Adipose tissue (tissue), 3 donors: Measurements from ENCODE around the gene NCK2. TPM values are rescaled to one million over a fixed set of nuclear protein-coding genes. Genes with fewer than 3 reads are reported as not detected.
"Not testable (repeated sequence)": the region's sequence is repeated elsewhere in the genome, so short reads cannot be mapped to it uniquely, and the experiment has no call there.

Experiments
- H3K27ac ChIP-seq: one replicate; pipeline ENCODE4 v1.5.1; 2013; ENCODE audit warnings: low read depth, low read length
- WGBS, 3 donors: extraction: QIAGEN DNeasy Blood & Tissue Kit; methylation state at CpG; one replicate each; pipeline ENCODE4 v1.1.7; 2013; 5-methylcytosine and 5-hydroxymethylcytosine counted together
- polyA plus RNA-seq, 3 donors: library from polyadenylated mRNA; stranded (reverse); fragments of 200-250 nt; gene quantifications; one replicate each; pipeline ENCODE4 v1.2.3, GENCODE V29; 2013
- donor health status: healthy with polysubstance abuse.
- donor health status: Bipolar disorder and iron deficiency.
- donor health status: healthy.

Gene NCK2
- polyA plus RNA-seq, 3 donors = 26.6 to 30.8 (median 27.2) TPM

DNA sequence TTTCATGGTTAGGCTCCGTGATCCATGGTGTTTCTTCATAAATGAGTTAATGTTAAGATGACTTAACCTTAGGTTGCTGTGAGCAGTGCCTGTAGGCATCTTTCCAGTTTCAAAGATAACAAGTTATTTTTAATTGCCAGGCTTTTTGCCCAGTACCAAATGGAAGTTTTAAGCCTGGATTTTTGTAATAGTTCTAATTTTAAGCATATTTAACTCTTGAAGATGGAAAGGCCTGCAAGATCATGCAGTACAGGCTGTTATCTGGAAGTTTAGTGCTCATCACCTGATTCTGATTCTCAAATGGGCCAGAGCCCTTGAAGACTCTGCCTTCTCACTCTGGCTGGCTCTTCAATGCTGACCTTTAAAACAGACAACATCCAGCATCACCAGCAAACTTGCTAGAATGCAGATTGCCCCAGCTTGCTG lies 141.3 kb downstream of the NCK2 start:
- 12 to 37% (median 30%) methylated on average over 1 of the region's 1 CpG for WGBS, 3 donors
- no peak overlapping the region for H3K27ac ChIP-seq

DNA sequence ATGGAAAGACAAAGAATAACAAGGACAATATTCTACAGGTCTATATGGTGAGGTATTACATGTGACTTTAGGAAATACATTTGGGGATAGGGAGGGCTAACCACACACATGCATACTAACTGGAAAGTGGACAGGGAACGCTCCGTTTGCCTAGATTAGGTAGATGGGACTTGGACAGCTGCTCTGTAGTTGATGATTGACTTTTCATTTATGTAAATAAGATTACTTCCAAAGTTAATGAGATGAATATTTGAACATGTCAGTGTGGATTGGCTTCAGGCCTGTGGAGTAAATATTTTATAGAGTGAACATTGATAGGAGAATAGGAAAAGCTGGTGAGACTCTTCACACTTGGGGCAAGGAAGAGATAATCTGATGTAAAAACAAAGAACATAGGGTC lies 142.0 kb downstream of the NCK2 start:
- 32 to 89% (median 86%) methylated on average over 2 of the region's 2 CpGs for WGBS, 3 donors

DNA sequence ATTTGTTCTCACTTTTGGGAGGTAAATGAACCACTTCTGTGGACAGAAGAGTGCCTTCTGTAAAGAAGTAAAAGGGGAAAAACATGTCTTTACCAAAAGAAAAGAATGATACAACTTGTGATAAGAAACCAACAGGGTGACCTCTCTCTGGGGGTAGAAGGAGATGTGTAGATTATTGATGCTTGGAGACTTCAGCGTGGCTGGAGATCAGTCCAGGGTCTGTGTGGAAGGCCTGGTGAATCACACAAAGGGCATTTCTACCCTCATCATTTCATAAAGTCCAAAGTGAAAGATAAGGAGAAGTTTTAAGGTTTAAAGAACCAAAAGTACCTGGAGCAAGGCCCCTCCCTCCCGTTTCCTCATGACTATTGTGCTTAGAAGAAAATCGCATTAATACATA lies 142.5 kb downstream of the NCK2 start:
- no peak overlapping the region for H3K27ac ChIP-seq
- WGBS, 3 donors = 64 to 89% (median 84%) methylated on average over 3 of the region's 3 CpGs

More for the DNA sequence above, 142.0 kb downstream of the NCK2 start:
- H3K27ac ChIP-seq = no peak overlapping the region

DNA sequence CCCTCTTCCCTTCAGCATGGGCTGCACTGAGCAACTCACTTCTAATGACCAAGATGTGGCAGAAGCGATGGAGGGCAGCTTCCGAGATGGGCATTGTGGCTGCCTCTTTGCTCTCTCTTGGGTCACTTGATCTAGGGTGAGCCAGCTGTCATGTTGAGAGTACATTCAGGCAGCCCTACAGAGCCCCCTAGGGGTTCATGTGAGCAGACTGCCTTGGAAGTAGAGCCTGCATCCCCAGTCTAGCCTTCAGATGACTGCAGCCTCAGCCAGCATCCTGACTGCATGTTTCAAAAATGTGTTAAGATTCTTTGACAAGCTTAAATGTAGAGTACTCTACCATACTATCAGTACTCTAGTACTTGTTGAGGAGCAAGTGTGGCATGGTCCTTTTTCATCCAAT lies 143.9 kb downstream of the NCK2 start:
- 97 to 100% (median 99%) methylated on average over 2 of the region's 2 CpGs for WGBS, 3 donors

DNA sequence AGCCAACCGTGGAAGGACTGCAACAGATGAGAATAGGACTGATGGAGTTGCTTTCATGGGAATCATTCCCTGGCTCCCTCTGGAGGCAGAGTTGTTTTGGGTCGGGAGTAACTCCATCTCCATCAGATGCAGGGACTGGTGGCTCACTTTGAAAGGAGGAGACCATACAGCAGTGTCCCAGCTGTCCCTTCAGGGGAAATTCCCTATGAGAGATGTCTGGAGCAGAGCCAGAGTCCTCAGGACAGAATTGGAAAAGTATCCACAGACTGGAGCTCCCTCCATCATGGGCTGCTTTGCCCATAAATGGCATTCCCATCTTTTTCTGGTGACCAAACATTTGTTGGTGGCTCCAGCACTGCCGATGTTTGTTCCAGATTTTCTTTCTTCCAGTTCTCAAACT lies 144.3 kb downstream of the NCK2 start:
- H3K27ac ChIP-seq = no peak overlapping the region
- 75 to 94% (median 93%) methylated on average over 3 of the region's 3 CpGs for WGBS, 3 donors

More for the DNA sequence above, 143.9 kb downstream of the NCK2 start:
- no peak overlapping the region for H3K27ac ChIP-seq

DNA sequence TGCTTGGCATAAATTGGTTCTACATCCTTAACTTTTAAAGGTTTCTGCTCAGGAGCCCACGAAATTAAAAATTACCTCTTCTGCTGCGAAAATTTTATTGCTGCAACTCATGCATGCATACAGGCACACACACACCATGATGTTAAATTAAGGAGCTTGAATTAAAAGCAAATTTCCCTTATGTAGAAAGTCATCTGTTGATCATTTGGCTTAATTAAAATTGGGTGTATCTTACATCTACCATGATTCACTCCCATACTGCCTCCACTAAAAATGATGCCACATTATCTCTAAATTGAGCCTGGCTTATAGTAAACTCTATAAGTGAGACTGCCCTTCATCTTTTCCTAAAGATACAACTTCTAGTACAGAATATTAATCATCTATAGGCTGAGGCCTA lies 145.4 kb downstream of the NCK2 start:
- no peak overlapping the region for H3K27ac ChIP-seq
- 55 to 98% (median 97%) methylated on average over 2 of the region's 2 CpGs for WGBS, 3 donors

DNA sequence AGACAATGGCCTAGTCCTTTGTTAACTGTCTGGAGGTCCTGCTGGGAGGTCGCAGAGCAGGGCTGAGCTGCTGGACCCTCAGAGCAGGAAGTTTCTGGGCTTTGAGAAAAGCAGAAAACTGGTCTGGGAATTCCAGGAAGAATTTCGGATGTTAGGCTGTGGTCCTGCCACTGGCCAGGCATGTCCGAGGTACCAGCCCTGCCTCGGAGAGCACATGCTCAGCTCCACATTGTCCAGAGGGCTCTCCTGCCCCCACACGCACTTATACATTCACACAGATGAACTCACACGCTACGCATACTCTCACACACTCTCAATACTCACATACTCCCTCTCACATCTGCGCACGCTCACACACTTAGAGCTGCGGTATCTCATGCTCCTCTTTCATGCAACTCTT lies 146.1 kb downstream of the NCK2 start:
- no peak overlapping the region for H3K27ac ChIP-seq
- WGBS, 3 donors = 93 to 97% (median 96%) methylated on average over 10 of the region's 10 CpGs

DNA sequence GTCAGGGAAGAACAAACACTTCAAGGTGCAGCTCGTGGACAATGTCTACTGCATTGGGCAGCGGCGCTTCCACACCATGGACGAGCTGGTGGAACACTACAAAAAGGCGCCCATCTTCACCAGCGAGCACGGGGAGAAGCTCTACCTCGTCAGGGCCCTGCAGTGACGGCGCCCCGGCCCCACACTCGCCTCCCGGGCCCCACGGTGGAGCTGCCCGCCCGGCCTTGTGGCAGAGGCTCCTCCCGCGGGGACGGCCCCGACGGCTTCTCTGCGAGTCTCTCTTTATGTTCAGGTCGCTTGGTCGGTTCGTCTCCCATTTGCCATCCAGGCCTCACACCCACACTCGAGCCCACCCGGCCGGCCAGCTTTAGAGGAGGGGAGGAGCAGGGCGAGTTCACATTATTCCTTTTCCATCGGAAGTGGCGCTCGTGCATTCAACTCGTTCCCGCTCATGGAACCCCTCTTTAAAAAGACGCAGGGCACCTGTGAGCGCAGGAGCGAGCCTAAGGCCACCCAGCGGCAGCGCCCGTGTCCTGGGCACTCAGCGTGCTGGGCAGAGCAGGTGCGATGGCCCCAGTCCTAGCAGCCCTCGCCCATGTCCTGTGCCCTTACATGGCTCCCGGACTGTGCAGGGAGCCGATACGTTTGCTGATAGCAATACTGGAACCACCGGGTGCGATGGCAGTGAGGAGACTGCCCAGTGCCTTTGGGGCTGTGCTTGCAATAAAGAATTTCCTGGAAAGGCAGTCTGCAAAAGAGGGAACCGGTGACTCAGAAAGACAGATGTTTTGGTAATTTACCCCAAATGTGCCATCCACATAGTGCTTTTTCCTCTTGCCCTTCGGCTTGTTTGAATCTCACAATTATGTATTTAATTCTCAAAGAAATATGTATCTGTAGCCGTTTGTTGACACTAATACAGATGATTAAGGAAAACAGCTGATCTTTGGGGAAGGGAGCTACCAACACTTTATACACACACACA lies 148.6 kb downstream of the NCK2 start:
- H3K27ac ChIP-seq = no peak overlapping the region
- 94 to 96% (median 95%) methylated on average over 51 of the region's 51 CpGs for WGBS, 3 donors

DNA sequence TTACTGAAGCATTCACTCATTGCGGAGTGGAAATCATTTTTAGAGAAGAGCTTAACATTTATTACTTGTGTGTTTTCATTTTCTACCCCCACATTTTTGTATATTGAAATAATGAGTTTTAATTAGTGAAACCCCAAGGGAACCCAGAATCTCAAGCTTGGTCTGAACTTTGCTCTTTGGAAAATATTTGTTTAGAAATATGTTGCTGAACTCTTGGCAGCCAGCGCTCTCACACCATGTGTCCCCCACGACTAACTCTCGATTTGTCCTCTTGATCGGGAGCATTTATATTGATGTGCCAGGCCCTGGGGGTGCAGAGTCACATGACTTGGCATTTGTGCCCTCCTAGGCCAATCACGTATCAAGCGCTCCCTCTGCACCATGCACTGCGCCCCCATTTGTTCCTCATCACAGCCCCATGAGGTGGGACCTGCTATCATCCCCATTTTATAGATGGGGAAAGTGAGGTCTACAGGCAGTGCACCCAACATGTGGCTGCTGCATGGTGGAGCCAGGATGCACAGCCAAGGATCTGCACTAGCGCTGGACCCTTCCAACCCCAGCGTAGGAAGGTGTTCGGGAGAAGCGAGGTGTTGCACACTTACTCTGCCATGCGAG lies 149.7 kb downstream of the NCK2 start:
- WGBS, 3 donors = 86 to 90% (median 87%) methylated on average over 13 of the region's 13 CpGs

DNA sequence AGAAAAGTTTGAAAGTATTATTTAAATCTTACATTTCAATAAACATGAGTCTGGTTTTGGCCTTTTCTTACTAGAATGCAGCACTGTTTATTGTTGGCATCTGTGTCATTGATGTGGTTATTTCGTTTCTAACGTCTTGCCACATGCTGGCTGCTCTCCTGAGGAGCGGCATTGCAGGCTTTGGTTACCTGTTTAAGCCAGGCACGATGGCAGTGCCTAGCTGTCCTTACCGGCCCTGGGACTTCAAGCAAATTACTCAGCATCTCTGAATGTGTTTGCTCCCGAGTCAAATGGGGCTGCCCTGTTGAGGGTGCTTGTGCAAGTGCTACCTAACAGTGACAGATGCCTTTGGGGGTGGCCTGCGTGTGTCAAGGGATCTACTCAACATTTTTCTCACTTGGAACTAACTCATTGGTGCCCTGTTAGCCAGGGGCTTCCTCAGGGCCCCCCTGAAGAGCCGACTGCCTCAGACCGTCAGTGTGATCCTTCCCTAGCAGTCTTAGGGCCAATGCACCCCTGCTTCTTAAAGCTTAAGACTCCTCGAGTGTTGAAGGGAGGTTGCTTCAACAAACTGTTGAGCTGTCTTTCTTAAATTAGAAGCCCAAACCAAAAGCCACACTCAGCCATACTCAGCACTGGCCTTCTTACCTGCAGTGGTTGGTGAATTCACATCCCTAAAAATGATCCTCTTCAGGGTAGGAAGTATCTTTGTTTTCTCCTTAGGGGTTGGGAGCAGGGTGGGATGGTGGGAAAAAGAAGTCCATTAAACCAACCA lies 151.5 kb downstream of the NCK2 start:
- WGBS, 3 donors = 87 to 90% (median 88%) methylated on average over 10 of the region's 10 CpGs
- no peak overlapping the region for H3K27ac ChIP-seq

More for the DNA sequence above, 149.7 kb downstream of the NCK2 start:
- no peak overlapping the region for H3K27ac ChIP-seq

DNA sequence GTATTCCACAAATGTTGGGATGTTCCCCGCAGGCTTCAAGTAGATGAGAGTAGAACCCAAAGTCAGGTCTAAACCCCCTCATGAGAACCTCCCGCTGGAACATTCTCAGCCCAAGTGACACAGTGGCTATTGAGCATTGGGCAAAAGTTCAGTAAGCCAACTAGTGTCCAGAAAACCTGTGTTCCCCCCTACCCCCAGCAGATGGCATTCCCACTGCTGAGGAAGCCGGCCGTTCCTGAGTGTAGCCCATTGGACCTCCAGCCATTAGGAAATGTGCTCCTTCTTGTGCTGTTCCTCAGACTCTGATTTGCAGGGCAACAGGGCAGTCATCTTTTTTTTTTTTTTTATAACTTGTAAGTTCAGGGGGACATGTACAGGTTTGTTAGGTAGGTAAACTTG lies 152.1 kb downstream of the NCK2 start:
- 94 to 99% (median 95%) methylated on average over 4 of the region's 4 CpGs for WGBS, 3 donors

DNA sequence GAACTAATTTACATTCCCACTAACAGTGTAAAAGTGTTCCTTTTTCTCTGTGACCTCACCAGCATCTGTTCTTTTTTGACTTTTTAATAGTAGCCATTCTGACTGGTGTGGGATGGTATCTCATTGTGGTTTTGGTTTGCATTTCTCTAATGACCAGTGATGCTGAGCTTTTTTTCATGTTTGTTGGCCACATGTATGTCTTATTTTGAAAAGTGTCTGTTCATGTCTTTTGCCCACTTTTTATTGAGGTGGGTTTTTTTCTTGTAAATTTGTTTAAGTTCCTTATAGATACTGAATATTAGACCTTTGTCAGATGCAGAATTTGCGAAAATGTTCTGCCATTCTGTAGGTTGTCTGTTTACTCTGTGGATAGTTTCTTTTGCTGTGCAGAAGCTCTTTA lies 153.0 kb downstream of the NCK2 start:
- H3K27ac ChIP-seq = not testable (repeated sequence)
- 98 to 100% (median 98%) methylated on average over 1 of the region's 1 CpG for WGBS, 3 donors

More for the DNA sequence above, 152.1 kb downstream of the NCK2 start:
- H3K27ac ChIP-seq = no peak overlapping the region

DNA sequence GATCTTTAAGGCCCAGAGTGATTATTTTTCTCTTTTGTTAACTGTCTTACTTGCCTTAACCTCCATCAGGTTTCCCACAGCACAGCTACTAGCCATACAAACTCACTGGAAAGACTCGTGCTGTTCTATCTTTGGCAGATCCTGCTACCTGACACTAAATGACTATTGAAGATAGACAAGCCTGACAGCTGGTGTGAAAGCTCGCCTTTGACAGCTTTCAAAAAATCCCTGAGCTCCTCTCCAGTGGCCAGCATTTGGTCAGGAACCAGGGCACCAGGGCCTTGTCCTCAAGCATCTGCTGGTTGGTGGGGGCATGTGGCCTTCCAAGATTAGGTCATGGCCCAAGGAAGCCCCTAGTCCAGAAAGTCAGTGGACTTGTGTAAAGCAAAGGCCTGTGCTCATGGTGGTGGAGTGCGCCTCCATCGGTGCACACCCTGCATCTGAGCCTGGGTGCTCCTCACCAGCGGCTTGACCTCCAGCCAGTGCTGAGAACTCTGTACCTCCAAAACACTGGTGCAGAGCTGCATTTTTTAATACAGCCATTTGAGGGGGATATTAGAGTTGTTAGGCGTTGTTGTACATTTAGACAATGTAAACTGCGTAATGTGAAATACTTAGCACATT lies 158.5 kb downstream of the NCK2 start:
- 94 to 96% (median 95%) methylated on average over 7 of the region's 7 CpGs for WGBS, 3 donors
- H3K27ac ChIP-seq = no peak overlapping the region

DNA sequence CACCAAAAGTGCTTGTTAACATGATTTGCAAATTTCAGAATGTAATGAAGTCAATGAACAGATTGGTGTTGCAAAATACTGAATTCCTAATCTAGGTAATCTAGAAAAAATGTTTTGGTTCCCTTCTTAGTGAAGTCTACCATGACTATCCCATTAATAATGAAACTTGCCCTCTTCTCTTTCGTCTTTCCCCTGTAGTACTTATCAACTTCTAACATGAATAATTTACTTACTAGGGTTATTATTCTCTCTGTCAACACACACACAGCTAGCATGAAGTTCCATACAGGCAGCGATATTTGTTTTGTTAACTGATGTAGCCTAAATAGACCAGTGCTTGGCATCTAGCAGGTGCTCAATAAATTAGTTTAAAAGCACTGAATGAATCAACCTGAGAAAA lies 160.2 kb downstream of the NCK2 start:
- no peak overlapping the region for H3K27ac ChIP-seq
- WGBS, 3 donors = 40 to 81% (median 78%) methylated on average over 2 of the region's 2 CpGs

DNA sequence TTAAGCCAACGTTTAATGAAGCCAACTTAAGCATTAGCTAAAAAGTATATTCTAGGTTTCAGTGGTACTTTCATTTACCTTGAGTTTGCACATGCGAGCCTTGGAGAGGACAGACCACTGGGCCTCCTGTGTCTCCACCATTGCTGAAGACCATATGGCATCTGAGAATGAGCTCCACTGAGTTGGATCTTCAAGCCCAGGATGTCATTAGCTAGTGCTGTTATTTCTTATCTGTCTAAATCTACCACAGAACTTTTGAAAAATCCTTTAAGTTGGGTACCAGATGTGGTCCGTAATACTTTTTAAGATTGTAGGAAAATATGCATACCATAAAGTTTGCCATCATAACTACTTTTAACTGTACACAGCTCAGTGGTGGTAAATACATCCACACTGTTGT lies 161.8 kb downstream of the NCK2 start:
- no peak overlapping the region for H3K27ac ChIP-seq
- 78 to 83% (median 79%) methylated on average over 3 of the region's 3 CpGs for WGBS, 3 donors

DNA sequence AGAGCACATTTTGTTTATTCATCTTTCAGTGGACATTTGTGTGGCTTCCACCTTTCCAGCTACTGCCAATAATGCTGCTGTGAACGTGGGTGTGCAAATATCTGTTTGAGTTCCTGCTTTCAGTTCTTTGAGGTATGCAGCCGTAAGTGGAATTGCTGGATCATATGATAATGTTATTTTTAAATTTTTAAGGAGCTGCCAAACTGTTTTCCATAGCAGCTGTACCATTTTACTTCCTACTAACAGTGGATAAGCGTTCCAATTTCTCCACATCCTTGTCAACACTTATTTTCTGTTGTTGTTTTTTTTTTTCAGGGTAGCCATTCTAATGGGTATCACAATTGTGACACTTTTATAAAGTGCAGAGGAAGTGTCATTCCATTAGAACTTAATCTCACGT lies 162.5 kb downstream of the NCK2 start:
- H3K27ac ChIP-seq = no peak overlapping the region
- 43 to 65% (median 50%) methylated on average over 4 of the region's 4 CpGs for WGBS, 3 donors

DNA sequence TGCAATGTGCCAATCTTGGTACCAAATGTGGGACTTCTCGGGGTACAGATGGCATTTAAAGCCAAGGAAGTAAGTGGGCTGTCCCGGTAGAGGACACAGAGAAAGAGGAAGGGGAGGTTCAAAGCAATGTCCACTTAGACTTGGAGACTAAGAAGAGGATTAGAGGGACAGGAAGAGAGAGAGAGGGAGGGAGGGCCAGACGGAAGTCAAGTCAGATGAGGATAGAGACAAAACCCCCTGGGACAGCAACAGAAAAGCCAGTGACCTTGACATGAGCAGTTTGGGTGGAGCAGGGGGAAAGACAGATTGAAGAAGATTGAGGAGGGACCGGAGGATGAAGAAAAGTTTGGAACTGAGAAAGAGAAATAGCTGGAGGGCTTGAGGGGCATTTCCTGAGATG lies 164.5 kb downstream of the NCK2 start:
- no peak overlapping the region for H3K27ac ChIP-seq
- 52 to 82% (median 54%) methylated on average over 4 of the region's 4 CpGs for WGBS, 3 donors

DNA sequence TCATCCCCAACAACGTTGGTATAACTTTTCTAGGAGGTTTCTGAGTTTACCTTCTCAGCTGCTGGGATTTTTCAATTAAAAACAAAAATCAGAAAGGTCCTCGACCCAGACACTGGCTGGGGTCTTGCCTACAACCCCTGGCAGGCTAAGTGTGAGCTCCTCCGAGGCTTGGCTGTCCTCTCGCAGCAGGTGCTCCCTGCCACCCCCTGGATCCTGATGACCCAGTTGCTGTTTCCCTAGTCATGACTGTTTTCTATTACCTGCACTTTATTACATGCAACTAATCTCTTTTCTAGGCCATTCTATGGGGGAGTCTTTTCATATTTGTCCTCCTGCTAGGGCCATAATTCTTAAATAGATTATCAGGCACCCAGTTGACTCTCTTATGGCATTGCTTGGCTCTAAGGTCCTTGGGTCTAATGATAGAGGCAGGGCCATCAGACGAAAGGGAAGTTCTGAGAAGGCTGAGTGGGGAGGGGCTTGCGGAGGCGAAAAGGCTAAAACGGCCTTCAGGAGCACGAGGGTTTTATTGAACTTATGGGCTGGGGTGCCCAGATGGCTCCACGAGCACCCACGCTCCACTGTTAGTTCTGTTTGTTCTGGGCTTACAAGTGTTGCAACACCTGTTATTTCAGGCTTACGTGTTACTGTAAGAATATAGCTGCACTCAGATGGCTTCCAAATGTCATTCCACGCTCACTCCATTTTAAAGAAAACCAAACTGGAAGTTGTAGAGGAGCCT lies 166.0 kb downstream of the NCK2 start:
- 81 to 85% (median 82%) methylated on average over 13 of the region's 13 CpGs for WGBS, 3 donors
- no peak overlapping the region for H3K27ac ChIP-seq
